Left forelimb (tissue), 1 donor: ENCODE measurements around the gene ERP44.
"Not testable (repeated sequence)": the region's sequence is repeated elsewhere in the genome, so short reads cannot be mapped to it uniquely, and the experiment has no call there.

Source experiments
- DNase-seq: peaks from one replicate; pipeline ENCODE4 v3.0.0-alpha.2; 2018; ENCODE audit warnings: low spot score

ERP44 gene

DNA sequence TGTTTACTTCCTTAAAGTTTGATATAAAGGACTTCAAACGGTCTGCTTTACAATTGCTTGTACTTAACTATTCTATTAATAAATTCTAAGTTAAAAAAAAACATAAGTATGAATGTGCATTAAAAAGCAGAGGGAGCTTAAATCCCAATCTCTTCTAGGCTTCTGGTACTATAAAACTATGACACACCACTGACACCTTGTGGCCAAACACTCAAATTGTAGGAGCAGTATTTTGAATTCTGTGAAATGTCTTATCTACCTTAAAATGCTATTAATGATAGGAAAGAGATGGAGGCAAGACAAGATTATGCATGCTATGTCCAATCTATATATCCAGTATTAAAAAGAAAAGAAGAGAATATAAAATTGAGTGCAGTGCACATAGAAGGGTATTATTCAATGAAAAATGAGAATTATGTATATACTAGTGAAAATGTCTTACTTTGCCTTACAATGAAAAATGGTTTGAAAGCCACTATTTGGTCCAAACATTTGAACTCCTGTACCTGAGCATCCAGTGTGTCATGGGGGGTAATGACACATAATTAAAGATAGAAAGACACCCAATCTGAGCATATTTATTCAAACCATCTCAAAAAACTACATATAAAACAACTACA, 87.6 kb downstream of the ERP44 start:
- DNase-seq = no peak

DNA sequence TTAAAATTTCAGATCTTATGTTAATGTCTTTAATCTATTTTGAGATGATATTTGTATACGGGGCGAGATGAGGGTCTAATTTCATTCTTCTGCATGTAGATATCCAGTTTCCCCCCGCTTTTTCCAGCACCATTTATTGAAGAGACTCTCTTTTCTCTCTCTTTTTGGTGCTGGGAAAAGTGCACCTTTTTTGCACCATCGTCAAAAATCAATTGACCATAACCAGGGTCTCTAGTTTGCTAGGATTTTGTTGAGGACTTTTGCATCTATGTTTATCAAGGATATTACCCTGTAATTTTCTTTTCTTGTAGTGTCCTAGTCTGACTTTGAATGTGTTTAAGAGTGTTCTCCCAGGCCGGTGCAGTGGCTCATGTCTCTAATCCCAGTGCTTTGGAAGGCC, 99.0 kb downstream of the ERP44 start:
- DNase-seq = no peak

DNA sequence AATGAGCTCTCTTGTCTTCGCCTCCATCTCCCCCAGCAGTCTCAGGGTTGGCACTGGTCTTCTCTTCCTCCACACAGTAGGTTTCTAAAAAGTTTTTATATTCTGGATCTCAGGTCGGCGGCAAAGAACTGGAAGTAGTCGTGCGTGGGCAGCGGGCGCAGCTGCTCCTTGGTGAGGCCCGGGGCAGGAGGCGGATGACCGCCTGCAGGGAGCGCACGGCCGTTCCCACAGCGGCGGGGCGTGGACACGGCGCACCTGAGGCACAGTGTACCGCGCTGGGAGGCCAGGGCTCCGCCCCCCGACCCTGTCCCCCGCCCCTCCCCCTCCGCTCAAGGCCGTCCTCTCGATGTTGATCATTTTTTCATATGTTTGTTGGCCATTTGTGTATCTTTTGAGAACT, 99.9 kb downstream of the ERP44 start:
- no peak for DNase-seq

DNA sequence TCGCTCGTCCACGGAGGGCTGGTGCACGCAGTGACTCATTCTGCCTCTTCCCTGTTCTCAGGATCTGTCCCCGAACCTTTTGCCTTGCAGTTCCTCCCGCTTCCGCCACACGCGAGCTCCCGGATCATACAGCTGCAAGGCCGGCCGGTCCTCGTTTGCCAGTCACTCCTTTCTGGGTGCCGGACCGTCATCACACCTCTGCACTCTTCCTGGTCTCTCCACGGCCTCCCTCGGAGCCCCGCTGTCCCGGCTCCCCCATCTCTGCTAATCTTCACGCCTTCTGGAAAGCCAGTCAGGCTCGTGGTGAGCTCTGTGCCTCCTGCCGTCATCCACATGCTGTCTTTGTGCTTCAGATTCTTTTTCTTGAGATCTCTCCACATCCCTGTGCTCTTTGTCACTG, 100.5 kb downstream of the ERP44 start:
- DNase-seq = no peak

DNA sequence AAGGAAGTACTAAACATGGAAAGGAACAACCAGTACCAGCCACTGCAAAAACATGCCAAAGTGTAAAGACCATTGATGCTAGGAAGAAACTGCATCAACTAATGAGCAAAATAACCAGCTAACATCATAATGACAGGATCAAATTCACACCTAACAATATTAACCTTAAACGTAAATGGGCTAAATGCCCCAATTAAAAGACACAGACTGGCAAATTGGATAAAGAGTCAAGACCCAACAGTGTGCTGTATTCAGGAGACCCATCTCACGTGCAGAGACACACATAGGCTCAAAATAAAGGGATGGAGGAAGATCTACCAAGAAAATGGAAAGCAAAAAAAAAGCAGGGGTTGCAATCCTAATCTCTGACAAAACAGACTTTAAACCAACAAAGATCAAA, 108.3 kb downstream of the ERP44 start:
- DNase-seq = not testable (repeated sequence)

DNA sequence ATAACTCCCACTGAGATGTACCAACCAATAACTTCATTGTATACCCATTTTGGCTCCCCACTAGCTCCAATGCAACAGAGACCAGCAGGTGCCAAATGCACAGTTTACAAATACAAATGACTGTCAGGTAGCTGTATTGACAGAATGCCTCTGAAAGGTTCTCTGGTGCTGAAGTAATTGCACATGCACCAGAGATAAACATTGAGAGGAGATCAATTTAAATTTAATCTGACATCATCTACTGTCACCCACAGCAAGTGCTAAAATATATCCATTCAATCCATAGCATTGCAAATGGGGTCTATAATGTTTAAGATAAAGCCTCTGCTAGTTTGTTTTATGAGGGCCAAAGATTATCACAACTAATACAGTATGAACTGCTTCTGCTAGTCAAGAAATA, 112.2 kb downstream of the ERP44 start:
- DNase-seq = no peak

DNA sequence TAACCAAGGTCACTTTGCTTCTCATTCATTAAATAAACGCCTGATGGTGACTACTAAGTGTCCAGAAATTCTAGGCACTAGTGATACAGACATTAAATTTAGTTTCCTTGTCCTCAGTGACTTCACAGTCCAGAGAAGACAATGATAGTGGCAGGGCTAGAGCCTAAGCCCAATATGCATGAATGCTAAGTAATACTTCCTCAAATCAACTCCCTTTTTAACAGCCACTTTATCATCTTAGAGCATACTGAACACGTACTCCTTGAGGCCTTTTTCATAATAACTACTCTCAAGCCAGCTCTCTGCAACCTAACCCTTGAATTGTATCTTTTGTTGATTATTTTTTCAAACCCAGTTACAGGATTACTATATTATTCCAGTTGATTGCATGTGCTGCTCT, 118.2 kb downstream of the ERP44 start:
- no peak for DNase-seq

DNA sequence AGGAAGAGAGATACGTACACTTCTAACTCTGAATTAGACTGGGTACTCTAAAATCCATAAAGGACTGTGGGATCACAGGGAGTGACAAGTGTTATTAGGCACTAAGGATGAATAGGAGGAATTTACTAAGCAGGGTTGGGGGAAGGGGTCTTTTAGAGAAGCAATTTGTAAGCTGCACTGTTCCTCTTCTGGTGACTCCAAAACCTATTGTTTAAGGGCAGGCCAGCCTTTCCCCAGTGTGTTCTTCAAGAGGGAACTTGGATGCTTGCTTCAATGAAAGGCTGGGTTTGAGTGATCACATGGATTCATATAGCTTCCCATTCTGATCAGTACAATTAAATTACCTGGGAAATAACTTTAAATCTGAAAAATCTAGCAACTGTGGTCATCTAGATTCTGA, 120.6 kb downstream of the ERP44 start:
- DNase-seq = no peak

DNA sequence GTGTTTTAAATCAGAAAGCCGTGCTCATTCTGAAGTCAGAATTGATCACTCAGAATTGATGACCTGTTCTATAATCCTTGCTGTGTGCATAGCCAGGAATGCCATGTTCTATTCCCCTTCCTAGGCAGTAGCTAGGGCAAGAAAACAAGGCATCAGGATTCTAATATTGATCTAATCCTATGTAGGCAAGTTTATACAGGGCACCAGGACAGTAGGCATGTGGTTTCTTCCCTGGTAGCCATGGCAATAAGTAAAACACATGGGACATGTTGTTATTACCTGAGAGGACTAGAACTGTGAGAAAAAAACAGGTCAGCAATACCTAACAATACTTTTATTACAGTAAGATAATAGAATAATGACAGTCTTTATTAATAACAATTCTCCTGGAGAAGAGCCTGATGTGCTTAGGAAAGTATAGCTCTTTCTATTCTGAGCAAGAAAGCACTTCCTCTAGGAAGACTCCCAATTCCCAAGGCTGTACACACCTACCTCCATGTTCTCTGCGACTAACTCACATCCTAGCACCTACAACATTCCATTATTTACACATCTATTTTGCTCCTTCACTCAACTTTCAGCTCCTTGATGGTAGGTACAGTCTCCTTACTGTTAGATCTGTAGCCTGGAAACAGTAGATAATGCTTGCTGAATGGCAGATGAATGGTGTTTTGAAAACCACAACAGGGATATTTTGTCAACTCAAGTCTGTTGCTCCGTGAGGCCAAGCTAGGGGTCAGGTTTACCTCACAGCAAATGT, 121.6 kb downstream of the ERP44 start:
- DNase-seq = no peak

DNA sequence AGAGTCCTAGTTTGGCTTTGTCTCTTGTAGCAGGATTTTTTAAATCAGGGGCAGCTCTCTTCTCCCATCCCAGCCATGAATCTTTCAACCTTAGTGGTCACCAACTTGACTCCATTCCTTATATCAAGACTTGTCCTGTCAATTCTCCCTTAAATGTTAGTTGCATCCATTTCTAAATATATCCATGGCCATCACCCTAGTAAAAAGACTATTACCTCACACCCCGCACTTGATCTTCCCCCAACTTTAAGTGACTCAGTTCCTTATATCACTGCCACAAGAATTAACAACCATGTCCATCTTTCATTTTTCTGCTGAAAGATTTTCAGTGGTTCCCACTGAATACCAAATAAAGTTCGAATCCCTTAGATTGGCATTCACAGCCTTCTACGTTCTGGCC, 125.3 kb downstream of the ERP44 start:
- no peak for DNase-seq

DNA sequence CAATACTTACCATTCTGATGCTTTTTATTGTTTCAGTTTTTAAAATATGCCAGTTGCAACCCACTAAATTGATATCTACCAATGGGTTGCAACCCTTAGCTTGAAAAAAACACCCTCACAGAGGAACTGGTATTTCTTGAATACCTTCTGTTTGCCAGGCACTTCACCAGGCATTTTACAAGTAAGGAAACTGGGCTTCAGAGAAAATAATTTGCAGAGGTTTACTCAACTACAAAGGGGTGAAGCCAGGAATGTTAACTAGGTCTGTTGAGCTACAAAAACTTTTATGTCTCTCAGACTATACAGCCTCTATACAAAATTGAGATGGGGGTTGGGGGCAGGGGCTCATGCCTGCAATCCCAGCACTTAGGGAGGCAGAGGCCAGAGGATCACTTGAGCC, 127.4 kb downstream of the ERP44 start:
- no peak for DNase-seq

DNA sequence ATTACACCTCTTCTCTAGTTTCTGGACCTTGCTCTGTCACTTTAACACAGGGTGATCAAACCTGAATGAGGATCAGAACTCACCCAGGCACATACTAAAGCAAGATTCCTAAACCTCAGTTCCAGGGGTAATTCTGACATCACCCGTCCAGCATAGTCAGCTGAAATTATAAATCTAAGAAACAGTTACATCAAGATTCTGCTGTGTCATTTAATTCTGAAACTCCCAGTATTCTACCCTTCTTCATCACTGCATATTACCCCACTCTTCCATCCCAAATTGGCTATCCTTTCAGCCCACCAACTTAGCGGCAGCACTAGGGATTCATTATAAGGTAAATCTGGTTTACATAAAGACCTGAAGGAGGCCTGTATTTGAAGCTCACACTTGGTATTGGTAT, 128.3 kb downstream of the ERP44 start:
- DNase-seq = no peak

DNA sequence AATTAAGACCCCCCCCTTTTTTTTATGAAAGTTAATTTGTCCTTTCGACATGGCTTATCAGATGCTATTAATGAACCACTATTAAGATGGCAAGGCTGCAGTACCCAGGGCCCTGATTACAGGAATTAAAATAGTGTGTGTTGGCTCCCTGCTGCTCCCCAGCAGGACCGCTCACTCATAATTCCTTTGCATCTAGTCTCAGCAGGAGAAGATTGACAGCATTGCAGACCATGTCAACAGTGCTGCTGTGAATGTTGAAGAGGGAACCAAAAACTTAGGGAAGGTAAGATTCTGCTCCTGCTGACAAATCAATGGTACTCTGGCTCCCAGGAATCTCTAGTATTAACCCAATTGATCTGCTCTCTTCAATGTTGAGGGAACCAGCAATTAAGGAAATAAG, 131.3 kb downstream of the ERP44 start:
- no peak for DNase-seq

DNA sequence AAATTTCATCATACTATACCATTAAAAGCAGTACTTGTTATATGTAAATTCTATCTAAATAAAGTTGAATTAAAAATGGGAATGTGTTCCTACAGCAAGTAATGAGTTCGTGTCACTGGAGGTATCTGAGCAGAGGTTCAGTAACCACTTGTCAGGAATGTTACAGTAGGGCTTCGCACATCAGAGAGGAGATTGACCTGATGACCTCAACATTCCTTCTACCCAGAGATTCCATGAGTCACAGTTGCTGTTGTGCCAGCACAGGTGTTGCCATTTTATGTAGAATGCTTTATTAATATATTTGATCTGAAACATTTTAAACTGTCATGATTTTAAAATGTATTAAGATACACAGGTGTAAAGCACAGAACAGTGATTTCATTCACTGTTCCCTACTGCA, 132.1 kb downstream of the ERP44 start:
- no peak for DNase-seq

DNA sequence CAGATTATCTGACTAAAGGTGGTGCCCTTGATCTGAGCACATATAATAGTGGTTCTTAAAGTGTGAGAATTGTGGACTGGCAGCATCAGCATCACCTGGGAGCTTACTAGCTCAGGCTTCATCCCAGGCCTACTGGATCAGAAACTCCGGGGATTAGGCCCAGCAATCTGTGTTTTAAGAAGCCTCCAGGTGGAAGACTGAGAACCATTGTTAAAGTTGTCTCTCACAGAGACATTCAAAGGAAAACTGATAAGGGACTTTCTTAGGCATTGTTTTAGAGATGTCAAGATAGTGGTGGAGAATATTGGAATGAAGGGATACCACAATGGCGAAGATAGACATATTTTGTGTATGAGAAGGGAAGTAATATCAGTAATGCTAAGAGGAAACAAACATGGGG, 132.8 kb downstream of the ERP44 start:
- DNase-seq = no peak

DNA sequence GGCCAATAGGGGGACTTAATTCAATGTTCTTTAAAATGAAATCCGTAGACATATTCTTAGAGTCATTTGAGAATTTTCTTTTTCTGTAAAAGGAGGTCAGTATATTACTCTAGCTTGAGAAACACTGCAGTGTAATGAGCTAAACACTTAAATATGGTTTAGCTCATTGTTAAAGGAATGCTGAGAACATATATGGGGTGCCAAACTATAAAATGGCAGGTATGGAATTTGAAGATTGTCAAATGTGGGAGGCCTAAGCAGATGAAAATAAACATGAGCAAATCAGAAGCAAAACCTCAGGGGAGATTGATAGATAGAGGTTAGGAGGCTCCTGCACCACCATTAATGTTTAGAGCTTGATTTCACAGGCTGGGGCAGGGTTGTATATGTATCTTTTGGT, 134.5 kb downstream of the ERP44 start:
- no peak for DNase-seq

DNA sequence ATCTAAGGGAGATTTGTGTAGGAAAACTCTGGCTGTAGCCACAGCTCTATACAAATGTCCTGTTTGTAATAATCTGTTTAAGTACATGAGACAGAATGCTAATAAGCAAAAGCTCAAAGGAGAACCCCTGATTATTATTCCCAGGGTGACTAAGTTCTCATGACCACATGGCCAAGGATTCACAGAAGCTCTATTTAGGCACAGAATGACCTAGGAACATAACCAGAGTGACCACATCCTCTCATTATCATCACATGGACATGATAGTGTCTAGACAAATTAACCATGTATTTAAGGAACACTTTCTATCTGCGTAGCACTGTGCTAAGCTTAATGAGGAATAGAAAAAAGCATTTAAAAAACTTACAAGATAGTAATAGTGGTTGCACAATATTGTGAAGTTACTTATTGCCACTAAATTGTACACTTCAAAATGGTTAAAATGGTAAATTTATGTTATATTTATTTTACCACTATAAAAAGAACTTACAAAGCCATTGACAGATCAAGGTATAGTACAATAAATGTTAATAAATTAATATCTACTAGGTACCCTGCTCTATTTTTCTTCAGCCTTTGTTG, 136.0 kb downstream of the ERP44 start:
- DNase-seq = no peak

DNA sequence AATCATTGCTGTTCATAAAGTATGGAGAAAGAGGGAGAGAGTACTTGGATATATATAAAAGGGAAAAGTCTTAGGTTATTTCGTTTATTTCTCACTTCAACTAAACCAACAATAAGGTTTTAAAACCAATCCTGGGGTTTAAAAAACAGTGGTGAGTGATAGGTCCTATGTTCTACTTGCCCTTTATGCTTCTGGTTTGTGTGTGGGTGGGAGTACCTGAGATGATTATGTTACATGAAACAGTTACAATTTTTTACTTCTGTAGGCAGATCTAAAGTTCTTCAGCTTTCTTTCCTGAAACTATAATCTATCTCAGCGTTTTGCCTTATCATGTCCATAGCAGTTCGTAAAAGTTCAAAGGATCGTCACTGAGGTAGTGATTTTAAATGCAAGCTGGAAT, 143.2 kb downstream of the ERP44 start:
- DNase-seq = no peak

DNA sequence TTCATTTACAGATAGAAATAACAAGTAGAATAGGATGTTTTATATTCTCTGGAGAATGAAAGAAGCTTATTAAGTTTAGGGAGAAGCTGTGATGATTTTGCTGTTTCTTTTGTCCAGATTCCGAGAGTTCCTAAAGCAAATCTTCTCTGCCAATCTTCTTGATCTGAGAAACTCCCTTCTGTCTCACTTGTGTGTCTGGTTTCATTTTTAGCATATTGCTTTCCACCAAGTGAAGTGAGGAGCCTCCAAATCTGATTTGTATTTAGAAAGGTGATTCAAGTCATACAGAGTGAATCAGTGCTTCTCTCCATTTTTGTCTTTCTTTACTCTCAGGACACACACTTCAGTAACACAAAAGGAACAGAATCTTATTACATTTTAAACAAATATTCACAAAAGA, 144.0 kb downstream of the ERP44 start:
- no peak for DNase-seq

DNA sequence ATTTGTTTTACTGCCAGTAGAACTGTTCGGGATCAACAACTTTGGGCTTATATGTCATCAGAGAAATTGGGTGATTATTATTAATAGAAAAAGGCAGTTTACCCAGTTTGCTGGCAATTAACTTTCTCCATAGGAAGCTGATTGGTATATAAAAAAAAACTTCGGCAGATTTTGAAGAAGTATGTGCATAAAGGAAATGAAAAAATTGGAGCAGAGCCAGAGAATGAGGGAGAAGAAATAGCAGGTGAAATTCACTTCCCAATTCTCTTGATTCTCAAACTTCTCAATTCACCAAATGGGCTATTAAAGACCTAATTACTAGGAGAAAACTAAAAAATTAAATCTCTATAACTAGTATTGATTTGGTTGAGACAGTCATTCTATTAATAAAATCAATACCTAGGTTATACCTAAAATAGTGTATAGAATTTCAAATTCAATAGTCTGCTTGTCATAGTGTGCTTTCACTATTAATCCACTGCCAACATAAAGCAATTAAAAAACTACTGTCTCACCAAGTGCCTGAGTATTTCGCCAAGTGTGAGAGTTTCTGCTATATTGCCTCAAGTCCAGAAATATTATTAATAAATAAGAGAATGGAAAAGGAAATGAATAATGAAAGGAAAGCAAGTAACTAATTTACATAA, 144.8 kb downstream of the ERP44 start:
- DNase-seq = no peak

DNA sequence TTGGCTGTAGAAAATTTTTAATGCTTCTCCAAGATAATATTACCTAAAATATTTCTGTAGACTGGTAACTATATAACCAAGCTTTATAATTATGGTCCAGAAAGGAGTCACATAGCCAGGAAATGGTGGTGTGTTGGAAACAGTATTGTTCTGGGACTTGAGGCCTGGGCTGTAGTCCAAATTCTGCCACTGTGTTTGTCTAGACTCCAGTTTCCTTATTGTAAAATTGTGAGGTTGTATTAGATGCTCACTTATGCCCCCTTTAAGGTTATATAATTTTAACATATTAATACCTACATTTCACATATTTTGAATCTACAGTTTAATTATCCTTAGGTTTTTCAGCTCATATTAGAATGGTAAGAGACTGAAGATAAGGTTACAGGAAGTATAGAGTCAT, 149.9 kb downstream of the ERP44 start:
- no peak for DNase-seq

DNA sequence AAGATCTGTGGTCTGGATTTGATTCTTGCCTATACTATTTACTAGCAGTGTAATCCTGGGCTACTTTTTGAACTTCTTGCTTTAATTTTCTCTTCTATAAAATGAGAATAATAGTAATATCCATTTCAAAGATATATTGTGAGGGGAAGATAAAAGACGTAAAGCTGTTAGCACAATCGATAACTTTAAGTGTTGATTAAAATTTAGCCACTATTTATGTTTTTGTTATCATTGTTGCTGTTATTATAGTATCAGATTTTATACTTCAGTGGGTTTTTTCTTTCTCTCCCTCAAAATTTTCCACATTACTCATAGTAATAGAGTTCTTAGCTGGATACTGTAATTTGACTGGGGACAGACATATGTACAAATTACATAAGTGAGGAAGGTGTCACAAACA, 150.3 kb downstream of the ERP44 start:
- DNase-seq = no peak

DNA sequence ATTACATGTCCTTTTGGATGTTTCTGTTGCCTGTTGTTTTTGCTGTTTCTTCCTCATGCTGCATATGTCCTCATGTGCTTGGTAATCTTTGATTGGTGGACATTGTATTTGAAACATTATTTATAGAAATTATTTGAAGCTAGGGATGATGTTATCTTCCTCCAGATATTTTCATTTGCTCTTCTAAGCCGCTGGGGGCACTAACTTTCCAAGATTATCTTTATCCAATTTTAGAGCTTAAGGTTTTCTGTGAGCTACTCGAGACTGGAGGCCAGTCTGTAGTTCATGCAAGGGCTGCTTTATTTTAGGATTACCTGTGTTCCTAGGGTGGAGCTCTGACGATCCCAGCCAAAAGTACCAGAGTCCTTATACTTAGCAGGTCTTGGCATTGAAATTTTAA, 151.4 kb downstream of the ERP44 start:
- DNase-seq = no peak
